H1 (cell line): Measurements from ENCODE around the gene UBR2. TPM values are rescaled to one million over a fixed set of nuclear protein-coding genes. Genes with fewer than 3 reads are reported as not detected.

Experiments used
- CREB1 ChIP-seq: IDR thresholded peaks from 2 replicates; pipeline ENCODE4 v1.6.1; 2012; ENCODE audit warnings: inconsistent platforms
- EGR1 ChIP-seq: IDR thresholded peaks from 2 replicates; pipeline ENCODE4 v1.6.1; 2011; ENCODE audit warnings: low read depth, low read length, borderline replicate concordance
- GABPA ChIP-seq: IDR thresholded peaks from 2 replicates; pipeline ENCODE4 v1.6.1; 2011; ENCODE audit warnings: mild to moderate bottlenecking, low read length, moderate library complexity, borderline replicate concordance; ENCODE audit not compliant: insufficient read depth
- HDAC6 ChIP-seq: IDR thresholded peaks from one replicate; pipeline ENCODE4 v1.7.1; 2012; ENCODE audit warnings: low read depth, mild to moderate bottlenecking, inconsistent platforms, low read length, moderate library complexity
- NRF1 ChIP-seq: IDR thresholded peaks from 2 replicates; pipeline ENCODE4 v1.6.1; 2011; ENCODE audit warnings: mild to moderate bottlenecking, low read depth, low read length, improper control_type of control experiment
- PHF8 ChIP-seq: fragments of 200-600 bp; sonication (generic); conservative IDR thresholded peaks from 2 replicates; pipeline ENCODE4 v1.7.1; 2012; ENCODE audit warnings: low read depth, mild to moderate bottlenecking, inconsistent platforms, low read length, moderate library complexity
- SIX5 ChIP-seq: IDR thresholded peaks from 2 replicates; pipeline ENCODE4 v1.6.1; 2011; ENCODE audit warnings: mild to moderate bottlenecking, low read depth, low read length
- polyA plus RNA-seq, 7 experiments: library from polyadenylated mRNA; depleted of rRNA in 3 of 7; stranded (reverse) in 5 of 7; unstranded in 2 of 7; fragments of >200 nt in 5 of 7; fragments of 200-250 nt in 2 of 7; gene quantifications; 1 replicate in 5 of 7; 2 replicates in 1 of 7; 4 replicates in 1 of 7; pipeline versions ENCODE4 v1.2.1 to v1.2.3, GENCODE V29; 2011 to 2013; ENCODE audit warnings: missing spikeins in 2 of 7, mixed read lengths in 2 of 7
- total RNA-seq: library from RNA; stranded (reverse); fragmentation: NEBNext Ultra II Directional; extraction: Animal tissue kit (Norgen Biotek cat#: 25700); gene quantifications from 2 replicates; pipeline ENCODE4 v1.2.1, GENCODE V29; 2021
- TF ChIP-seq, protein P1 (sequence below): fragments of 300-600 bp; sonication (generic); IDR thresholded peaks from 2 replicates; pipeline ENCODE4 v1.7.1; 2012; ENCODE audit warnings: low read length, moderate library complexity, mild to moderate bottlenecking, inconsistent platforms; ENCODE audit not compliant: insufficient replicate concordance

UBR2 gene
- total and polyA plus RNA-seq, 2 of the 8 experiments (the other 6 are each of a cell fraction or from before 2014, with no cell fraction given) = 6.5 to 19.5 TPM

DNA sequence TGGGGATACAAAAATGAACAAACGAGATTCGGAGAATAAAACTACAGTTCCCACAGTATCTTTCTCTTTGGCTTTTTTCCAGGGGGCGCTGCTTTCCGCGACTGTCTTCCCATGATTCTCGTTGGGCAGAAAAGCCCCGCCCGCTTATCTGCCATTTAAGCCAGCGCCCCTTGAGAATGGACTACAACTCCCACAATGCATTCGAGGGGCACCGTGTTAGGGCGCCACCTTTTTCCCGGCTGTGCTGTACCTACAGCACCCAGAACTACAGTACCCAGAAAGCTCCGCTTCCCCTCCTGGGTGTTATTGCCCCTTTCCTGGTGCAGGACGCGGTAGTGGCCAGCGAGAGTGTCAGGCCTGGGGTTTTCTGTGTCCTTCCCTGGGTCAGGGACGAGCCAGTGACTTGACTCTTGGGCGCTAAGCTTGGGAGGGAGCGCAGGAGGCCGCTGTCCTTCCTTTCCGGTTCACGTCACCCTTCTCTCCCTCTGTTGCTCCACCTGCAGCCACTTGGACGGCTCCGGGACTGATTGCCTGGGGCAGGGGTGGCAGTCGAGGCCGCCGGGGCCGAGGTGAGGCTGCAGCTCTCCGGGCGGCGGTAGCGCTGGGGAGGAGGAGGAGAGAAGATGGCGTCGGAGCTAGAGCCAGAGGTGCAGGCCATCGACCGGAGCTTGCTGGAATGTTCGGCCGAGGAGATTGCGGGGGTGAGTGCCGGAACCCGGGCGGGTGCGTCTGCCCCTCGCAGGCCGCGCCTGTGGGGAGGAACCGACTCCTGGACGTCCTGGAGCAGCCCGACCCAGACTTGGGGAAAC, at the start of gene UBR2 (continued):
- TF ChIP-seq NRF1 (no peak), SIX5 (peak; percentile 96), GABPA (0 out of 2 replicates have a peak, but pooled peaks have one; percentile 43), PHF8 (peak; percentile 67; the same call in 1 of the 2 replicates), EGR1 (no peak), CREB1 (peak; percentile 94), HDAC6 (no peak)
- TF ChIP-seq, protein P1, sequence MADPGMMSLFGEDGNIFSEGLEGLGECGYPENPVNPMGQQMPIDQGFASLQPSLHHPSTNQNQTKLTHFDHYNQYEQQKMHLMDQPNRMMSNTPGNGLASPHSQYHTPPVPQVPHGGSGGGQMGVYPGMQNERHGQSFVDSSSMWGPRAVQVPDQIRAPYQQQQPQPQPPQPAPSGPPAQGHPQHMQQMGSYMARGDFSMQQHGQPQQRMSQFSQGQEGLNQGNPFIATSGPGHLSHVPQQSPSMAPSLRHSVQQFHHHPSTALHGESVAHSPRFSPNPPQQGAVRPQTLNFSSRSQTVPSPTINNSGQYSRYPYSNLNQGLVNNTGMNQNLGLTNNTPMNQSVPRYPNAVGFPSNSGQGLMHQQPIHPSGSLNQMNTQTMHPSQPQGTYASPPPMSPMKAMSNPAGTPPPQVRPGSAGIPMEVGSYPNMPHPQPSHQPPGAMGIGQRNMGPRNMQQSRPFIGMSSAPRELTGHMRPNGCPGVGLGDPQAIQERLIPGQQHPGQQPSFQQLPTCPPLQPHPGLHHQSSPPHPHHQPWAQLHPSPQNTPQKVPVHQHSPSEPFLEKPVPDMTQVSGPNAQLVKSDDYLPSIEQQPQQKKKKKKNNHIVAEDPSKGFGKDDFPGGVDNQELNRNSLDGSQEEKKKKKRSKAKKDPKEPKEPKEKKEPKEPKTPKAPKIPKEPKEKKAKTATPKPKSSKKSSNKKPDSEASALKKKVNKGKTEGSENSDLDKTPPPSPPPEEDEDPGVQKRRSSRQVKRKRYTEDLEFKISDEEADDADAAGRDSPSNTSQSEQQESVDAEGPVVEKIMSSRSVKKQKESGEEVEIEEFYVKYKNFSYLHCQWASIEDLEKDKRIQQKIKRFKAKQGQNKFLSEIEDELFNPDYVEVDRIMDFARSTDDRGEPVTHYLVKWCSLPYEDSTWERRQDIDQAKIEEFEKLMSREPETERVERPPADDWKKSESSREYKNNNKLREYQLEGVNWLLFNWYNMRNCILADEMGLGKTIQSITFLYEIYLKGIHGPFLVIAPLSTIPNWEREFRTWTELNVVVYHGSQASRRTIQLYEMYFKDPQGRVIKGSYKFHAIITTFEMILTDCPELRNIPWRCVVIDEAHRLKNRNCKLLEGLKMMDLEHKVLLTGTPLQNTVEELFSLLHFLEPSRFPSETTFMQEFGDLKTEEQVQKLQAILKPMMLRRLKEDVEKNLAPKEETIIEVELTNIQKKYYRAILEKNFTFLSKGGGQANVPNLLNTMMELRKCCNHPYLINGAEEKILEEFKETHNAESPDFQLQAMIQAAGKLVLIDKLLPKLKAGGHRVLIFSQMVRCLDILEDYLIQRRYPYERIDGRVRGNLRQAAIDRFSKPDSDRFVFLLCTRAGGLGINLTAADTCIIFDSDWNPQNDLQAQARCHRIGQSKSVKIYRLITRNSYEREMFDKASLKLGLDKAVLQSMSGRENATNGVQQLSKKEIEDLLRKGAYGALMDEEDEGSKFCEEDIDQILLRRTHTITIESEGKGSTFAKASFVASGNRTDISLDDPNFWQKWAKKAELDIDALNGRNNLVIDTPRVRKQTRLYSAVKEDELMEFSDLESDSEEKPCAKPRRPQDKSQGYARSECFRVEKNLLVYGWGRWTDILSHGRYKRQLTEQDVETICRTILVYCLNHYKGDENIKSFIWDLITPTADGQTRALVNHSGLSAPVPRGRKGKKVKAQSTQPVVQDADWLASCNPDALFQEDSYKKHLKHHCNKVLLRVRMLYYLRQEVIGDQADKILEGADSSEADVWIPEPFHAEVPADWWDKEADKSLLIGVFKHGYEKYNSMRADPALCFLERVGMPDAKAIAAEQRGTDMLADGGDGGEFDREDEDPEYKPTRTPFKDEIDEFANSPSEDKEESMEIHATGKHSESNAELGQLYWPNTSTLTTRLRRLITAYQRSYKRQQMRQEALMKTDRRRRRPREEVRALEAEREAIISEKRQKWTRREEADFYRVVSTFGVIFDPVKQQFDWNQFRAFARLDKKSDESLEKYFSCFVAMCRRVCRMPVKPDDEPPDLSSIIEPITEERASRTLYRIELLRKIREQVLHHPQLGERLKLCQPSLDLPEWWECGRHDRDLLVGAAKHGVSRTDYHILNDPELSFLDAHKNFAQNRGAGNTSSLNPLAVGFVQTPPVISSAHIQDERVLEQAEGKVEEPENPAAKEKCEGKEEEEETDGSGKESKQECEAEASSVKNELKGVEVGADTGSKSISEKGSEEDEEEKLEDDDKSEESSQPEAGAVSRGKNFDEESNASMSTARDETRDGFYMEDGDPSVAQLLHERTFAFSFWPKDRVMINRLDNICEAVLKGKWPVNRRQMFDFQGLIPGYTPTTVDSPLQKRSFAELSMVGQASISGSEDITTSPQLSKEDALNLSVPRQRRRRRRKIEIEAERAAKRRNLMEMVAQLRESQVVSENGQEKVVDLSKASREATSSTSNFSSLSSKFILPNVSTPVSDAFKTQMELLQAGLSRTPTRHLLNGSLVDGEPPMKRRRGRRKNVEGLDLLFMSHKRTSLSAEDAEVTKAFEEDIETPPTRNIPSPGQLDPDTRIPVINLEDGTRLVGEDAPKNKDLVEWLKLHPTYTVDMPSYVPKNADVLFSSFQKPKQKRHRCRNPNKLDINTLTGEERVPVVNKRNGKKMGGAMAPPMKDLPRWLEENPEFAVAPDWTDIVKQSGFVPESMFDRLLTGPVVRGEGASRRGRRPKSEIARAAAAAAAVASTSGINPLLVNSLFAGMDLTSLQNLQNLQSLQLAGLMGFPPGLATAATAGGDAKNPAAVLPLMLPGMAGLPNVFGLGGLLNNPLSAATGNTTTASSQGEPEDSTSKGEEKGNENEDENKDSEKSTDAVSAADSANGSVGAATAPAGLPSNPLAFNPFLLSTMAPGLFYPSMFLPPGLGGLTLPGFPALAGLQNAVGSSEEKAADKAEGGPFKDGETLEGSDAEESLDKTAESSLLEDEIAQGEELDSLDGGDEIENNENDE = no peak
